HPDE6-E6E7 (cell line): Measurements from ENCODE around the gene PTPN5.

ENCODE experiments used
- DNase-seq: peaks from one replicate; pipeline ENCODE4 v3.0.0; 2011; ENCODE audit warnings: missing footprints; ENCODE audit errors: extremely low spot score

PTPN5 gene

DNA sequence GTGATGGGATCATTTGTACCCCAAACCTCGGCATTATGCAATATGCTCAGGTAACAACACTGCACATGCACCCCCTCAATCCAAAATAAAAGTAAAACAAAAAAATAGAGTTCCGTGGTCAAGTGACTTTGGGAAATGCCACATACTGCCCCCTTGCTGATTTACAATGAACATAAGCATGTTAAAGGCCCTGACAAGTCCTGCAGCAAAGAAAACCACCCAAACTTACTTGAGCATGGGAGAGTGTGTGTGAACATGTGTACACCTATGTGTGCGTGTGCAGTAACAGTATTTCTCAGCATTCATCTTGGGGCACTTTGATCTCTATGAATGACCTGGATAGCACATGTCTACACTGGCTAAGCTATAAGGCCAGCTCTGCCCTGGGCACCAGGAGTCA, 49.8 kb downstream of the PTPN5 start:
- DNase-seq = no peak

- DNase-seq = no peak
Measured at GRCh38 chr11:18739685-18740084, 51.9 kb downstream of the PTPN5 start.

DNA sequence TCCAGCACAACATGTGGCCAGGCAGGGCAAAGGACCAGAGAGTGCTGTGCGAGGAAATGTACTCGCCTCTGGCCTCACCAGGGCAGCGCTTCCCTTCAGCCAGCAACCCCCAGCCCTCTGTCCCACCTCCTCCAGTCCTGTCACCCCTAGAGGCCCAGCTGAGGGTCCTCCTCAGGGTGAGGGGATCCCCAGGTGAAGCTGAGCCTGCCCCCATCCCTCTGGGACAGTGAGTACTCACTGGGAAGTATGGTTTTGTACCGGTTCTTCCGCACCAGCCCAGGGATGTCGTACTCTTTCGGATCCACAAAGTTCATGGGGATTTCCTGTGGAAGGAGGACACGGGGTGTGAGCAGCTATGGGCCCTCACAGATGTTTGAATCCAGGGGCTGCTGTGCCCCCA, 54.0 kb downstream of the PTPN5 start:
- DNase-seq = no peak

GRCh38 chr11:18736590-18737148, 54.9 kb downstream of the PTPN5 start:
- DNase-seq = no peak

GRCh38 chr11:18733202-18733601, 58.4 kb downstream of the PTPN5 start:
- no peak for DNase-seq

DNA sequence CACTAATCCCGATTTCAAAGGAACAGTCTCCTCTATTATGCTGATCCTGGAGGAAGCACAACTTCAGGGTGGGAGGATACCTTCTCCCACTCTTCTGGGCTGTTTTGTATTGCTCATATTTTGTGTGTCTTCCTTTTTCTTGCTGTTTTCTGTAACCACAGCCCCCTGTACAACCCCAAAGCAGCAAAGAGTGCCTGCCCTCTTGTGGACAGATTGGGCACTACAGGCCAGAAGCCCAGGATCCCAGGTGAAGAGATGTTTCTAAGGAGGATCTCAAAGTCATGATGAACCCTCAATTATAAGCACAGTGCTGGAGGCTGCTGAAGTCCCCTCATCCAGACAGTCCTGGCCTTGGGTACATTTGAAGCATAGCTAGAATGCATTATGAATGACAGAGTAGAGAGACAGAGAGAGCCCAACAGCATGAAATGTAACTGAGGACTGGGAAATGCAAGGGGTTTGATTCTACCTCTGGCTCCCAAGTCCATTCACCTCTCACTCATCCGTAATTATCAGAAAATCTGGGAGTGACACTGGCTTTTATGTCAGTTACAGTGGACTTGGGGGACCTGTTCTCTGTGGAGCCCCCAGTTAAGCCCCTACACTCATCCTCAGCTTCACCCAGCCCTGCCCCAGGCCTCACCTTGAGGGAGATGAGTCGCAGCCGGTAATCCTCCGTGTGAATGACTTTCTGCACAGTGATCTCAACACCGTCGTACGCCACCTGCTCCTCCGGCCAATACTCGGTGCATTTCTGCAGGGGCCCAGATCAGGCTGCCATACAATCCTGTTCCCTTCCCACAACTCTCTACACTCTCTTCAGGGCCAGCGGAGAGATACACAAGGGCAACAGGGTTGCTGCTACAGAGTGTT, 59.4 kb downstream of the PTPN5 start:
- DNase-seq = peak; percentile 47

DNA sequence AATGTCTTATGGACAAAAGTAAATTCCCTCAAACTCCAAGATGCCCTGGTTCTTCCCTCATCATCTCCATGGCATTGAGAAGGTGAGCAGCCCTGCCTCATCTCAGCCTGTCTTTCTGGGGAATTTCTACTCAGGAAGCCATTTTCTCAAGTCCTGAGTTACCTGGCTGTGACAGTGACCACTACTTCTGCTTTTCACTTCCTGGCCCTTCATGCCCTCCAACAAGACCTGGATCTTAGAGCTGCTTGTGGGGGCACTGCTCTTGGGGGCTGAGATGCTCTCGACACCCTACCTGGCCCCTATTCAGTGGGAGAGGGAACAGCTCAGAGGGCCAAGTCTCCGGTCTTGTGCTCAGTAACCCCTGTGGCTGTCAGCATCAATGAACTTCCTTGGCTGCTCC, 60.2 kb downstream of the PTPN5 start:
- DNase-seq = no peak

GRCh38 chr11:18730020-18730419, 61.6 kb downstream of the PTPN5 start:
- no peak for DNase-seq

DNA sequence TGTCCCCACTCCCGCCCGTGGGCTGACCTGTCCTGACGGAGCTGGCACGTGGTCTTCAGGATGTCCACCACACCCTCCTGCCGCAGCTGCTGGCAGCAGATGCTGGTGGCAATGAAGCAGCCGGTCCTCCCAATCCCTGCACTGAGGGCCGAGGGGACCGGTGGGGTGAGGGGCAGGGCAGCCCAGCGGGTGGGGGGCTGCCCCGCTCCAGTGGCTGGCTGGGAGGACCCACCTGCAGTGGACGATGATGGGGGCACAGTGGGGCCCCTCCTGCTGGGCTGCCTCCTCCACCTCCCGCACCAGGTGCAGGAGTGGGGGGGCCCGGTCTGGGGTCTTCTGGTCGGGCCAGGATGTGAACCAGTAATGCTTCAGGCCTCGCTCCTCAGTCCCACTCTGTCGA, 62.2 kb downstream of the PTPN5 start:
- no peak for DNase-seq

DNA sequence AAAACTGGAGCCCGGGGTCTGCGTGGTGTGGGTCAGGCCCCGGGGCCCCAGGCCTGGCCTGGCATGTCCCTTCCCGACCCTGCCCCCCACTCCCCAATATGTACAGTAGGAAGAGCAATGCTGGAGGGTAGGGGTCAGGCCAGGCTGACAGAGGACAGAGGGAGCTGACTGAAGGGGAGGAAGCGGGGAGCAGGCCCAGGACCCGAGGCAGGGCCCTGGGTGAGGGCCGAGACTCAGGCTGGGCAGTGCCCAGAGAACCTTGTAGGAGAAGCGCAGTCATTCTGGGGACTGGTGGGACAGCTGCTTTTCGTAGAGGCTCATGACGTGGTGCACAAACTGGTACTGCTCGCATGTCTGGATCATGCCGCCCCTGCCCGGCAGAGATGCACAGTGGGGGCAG, 62.9 kb downstream of the PTPN5 start:
- DNase-seq = no peak

DNA sequence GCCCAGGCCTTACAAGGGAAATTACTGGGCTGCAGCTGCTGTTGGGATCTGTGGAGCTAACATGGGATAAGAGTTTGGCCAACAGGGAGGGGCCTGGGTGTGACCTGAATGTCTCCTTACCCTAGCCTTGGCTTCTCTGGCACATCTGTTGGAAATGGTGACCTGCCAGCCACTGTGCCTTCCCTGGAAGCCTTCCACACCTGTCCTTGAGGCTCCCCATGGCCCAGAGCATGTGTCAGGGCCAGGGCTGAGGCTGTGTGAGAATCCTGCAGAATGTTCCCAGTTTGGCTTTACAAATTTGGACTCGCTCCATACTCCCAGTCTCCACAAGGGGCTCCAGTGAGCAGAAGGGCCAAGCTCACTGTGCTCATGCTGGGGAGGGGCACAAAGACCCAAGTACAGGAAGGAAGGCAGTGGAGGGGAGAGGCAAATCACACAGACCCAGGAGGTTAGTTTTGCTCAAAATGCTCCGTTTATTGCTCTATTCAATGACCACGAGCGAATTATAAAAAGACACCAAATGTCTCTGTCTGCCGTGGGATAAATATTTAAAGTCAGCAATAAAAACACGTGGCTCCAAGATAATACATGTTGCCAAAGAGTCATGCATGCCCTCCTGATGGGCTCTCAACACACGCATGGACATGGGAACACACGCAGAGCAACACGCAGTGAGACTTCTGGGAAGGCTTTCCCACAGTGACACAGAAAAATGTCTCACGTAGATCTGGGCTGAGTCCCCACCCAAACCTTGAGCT, 63.9 kb downstream of the PTPN5 start:
- DNase-seq = peak; percentile 40

DNA sequence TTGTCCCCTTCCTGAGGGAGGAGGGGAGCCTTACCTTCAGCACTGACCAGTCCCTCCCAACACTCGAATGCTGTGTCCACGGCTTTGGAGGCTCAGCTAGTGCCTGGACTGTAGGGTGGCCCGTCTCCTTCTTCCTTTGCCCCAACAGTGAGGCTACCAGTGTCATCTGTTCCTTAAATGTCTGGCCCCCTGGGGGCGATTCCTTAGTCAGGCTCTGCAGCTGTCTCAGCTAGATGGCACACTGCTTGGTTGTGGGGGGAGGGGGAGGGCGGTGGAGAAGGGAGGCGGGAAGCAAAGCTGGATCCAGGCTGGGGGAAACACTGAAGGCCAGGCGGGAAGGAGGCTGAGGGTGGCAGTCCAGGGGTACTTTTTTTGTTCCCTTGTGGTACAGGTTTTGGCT, 65.6 kb downstream of the PTPN5 start, which contains the start of gene IGSF22:
Gene IGSF22, minus strand, starts transcription at position 149 of the 400 bp plus-strand sequence. CDS start 1,952 bp downstream, outside the sequence.
- DNase-seq = no peak

DNA sequence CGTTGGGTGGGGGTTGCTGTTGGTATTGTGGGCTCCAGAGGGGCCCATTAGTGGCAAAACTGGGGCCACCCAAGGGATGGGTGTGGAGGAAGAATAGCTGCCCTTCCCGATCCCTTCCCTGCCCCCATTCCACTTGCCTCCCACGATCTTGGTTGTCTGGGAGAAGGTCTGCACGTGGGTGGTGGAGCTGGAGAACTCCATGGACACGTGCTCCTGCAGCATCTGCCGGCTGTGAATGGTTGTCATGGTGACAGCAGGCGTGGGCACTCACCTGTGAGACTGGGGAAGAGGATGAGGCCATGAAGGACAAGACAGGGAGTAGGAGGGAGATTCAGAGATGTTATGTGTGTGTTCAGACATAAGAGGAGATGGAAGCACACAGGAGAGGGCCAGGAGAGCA, 67.6 kb downstream of the PTPN5 start:
- DNase-seq = no peak

DNA sequence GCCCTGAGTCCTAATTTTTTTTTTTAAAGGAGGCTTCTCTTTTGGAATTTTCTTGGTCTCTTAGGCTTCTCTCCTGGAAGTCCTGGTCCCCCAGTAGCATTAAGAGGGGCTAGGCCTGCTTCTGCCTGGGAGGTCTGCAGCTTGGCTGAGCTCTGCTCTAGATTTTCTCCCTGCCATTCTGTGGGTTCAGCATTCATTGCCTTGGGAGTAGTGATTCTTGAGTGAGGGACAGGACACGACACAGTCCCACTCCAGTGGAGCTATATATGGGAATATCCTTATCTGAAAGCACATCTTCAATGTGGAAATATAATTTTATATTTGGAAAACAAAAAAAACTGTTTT, 69.3 kb downstream of the PTPN5 start:
- DNase-seq = no peak

GRCh38 chr11:18721561-18722292, 69.9 kb downstream of the PTPN5 start:
- no peak for DNase-seq

- no peak for DNase-seq
Measured at GRCh38 chr11:18720808-18721560, 70.6 kb downstream of the PTPN5 start.

DNA sequence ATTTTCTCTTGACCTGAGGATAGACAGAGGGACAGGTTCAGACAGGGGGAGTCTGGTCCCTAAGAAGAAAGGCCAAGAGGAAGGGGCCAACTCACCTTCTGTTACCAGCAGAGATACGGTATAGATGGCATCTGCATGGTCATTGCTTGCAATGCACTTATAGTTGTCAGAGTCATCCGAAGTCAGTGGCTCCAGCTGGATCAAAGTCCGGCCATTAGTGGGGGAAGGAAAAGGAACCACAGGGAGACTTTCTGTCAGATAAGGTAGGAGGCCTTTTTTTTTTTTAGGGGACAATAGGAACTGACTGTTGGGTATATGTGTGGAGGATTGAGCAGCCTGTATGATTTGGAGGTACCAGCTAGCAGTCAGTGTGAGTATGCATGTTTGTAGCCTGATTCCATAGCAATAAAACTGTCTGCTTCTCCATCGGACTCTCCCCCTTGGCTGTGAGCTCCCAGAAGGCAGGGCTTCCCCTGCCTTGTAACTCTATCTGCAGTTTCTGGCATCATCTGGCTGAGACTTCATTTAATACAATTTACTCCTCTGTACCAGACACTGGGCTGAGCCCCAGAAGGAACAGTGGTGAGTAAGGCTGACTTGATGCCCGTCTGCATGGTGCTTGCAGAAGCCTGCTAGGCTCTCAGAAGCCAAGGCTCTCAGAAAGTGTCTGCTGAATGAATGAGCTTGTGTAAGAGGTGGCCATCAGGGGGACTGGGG, 71.3 kb downstream of the PTPN5 start:
- no peak for DNase-seq

DNA sequence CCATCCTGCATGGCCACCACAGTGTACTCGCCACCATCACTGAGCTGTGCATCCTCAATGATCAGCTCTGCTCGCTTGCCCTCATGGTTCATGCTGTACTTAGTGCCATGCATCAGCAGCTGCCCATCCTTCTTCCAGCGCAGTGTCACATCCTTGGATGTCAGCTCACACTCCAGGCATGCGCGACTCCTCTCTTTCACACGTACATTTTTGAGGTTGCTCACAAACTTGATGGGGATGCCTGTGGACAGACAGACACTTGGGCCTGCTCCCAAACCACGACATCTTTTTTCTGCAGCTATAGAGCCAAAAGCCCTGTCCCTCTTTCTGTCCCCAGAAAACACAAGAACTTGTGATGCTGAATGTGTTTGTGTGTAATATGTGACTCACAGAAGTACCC, 76.1 kb downstream of the PTPN5 start:
- DNase-seq = no peak

DNA sequence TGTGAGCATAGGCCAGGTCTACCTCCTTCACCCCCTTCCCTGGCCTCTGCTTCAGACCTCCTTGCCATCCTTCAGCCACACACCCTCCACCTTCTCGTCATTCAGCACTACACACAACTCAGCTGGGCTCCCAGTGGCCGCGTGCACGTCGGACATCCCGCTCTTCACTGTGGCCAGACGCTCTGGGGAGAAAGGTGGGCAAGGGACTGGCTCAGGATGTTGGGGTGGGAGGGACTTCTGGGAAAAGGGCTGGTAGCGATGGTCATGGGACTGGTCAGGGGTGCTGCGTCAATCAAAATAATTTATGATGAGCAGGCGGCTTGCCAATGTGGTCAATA, 77.2 kb downstream of the PTPN5 start:
- no peak for DNase-seq

- no peak for DNase-seq
Measured at GRCh38 chr11:18713646-18714442, 77.8 kb downstream of the PTPN5 start.
